SK-N-SH treated with all-trans-retinoic acid at 6 μM for 48 hours (cell line): ENCODE measurements around the gene CREBBP.

Experiments used
- ATAC-seq: fragments of 200-7000 bp; cut with Tn5 transposase; 3 replicates; pipeline ENCODE4 v1.9.1; 2020; ENCODE audit warnings: mild to moderate bottlenecking, moderate library complexity
- BACH2 ChIP-seq: fragments of 250-450 bp; sonication (Bioruptor Pico); IDR thresholded peaks from 2 replicates; pipeline ENCODE4 v1.9.0; 2021; ENCODE audit warnings: mild to moderate bottlenecking, borderline replicate concordance
- CSDC2 ChIP-seq: fragments of 250-450 bp; sonication (Bioruptor Pico); IDR thresholded peaks from 2 replicates; pipeline ENCODE4 v1.5.0; 2020; ENCODE audit warnings: mild to moderate bottlenecking, moderate library complexity
- CSRNP3 ChIP-seq: fragments of 250-450 bp; sonication (Bioruptor Pico); IDR thresholded peaks from 2 replicates; pipeline ENCODE4 v1.5.1; 2021; ENCODE audit warnings: mild to moderate bottlenecking, moderate library complexity
- ESRRG ChIP-seq: fragments of 250-450 bp; sonication (Bioruptor Pico); IDR thresholded peaks from 2 replicates; pipeline ENCODE4 v1.6.1; 2021; ENCODE audit warnings: mild to moderate bottlenecking
- GLIS3 ChIP-seq: fragments of 250-450 bp; sonication (Bioruptor Pico); IDR thresholded peaks from 2 replicates; pipeline ENCODE4 v1.5.0; 2020; ENCODE audit warnings: mild to moderate bottlenecking, moderate library complexity
- ISL1 ChIP-seq: fragments of 250-450 bp; sonication (Bioruptor Pico); IDR thresholded peaks from 2 replicates; pipeline ENCODE4 v2.1.2; 2022; ENCODE audit warnings: mild to moderate bottlenecking, moderate library complexity
- OSR1 ChIP-seq: fragments of 250-450 bp; sonication (Bioruptor Pico); IDR thresholded peaks from 2 replicates; pipeline ENCODE4 v1.8.0; 2022; ENCODE audit warnings: moderate library complexity, mild to moderate bottlenecking, inconsistent platforms
- POU6F1 ChIP-seq: fragments of 250-450 bp; sonication (Bioruptor Pico); IDR thresholded peaks from 2 replicates; pipeline ENCODE4 v1.8.0; 2021; ENCODE audit warnings: low read depth, mild to moderate bottlenecking, moderate library complexity, borderline replicate concordance
- PPARA ChIP-seq: fragments of 250-450 bp; sonication (Bioruptor Pico); IDR thresholded peaks from 2 replicates; pipeline ENCODE4 v1.5.0; 2020; ENCODE audit warnings: mild to moderate bottlenecking, borderline replicate concordance
- RARB ChIP-seq: fragments of 250-450 bp; sonication (Bioruptor Pico); IDR thresholded peaks from 2 replicates; pipeline ENCODE4 v1.8.0; 2021; ENCODE audit warnings: mild to moderate bottlenecking, moderate library complexity
- SNAI2 ChIP-seq: fragments of 250-450 bp; sonication (Bioruptor Pico); IDR thresholded peaks from 2 replicates; pipeline ENCODE4 v1.5.0; 2020; ENCODE audit warnings: mild to moderate bottlenecking, moderate library complexity
- TCF4 ChIP-seq: fragments of 250-450 bp; sonication (Bioruptor Pico); IDR thresholded peaks from 2 replicates; pipeline ENCODE4 v1.8.0; 2021; ENCODE audit warnings: mild to moderate bottlenecking, moderate library complexity, borderline replicate concordance
- TOX ChIP-seq: fragments of 250-450 bp; sonication (Bioruptor Pico); IDR thresholded peaks from 2 replicates; pipeline ENCODE4 v1.8.0; 2021; ENCODE audit warnings: mild to moderate bottlenecking, moderate library complexity, borderline replicate concordance
- ZC3H10 ChIP-seq: fragments of 250-450 bp; sonication (Bioruptor Pico); IDR thresholded peaks from 2 replicates; pipeline ENCODE4 v1.5.1; 2021; ENCODE audit warnings: mild to moderate bottlenecking, moderate library complexity
- ZFP3 ChIP-seq: fragments of 250-450 bp; sonication (Bioruptor Pico); IDR thresholded peaks from 2 replicates; pipeline ENCODE4 v1.5.0; 2020; ENCODE audit warnings: mild to moderate bottlenecking, moderate library complexity
- ZNF565 ChIP-seq: fragments of 450-650 bp; formaldehyde crosslinking; conservative IDR thresholded peaks from 2 replicates; pipeline ENCODE4 v1.5.0; 2020; ENCODE audit warnings: low read depth, mild to moderate bottlenecking, moderate library complexity
- ZNF70 ChIP-seq: fragments of 450-650 bp; formaldehyde crosslinking; IDR thresholded peaks from 2 replicates; pipeline ENCODE4 v1.5.0; 2020; ENCODE audit warnings: mild to moderate bottlenecking, moderate library complexity
- ZNF8 ChIP-seq: fragments of 450-650 bp; formaldehyde crosslinking; IDR thresholded peaks from 2 replicates; pipeline ENCODE4 v1.5.0; 2020; ENCODE audit warnings: mild to moderate bottlenecking, moderate library complexity
- TF ChIP-seq, protein P1 (sequence below): fragments of 250-450 bp; sonication (Bioruptor Pico); IDR thresholded peaks from 2 replicates; pipeline ENCODE4 v1.5.0; 2020; ENCODE audit warnings: mild to moderate bottlenecking, moderate library complexity
- TF ChIP-seq, protein P2 (sequence below): fragments of 250-450 bp; sonication (Bioruptor Pico); IDR thresholded peaks from 2 replicates; pipeline ENCODE4 v1.5.1; 2020; ENCODE audit warnings: low read depth, mild to moderate bottlenecking, moderate library complexity
- TF ChIP-seq, protein P3 (sequence below): fragments of 250-450 bp; sonication (Bioruptor Pico); IDR thresholded peaks from 2 replicates; pipeline ENCODE4 v1.8.0; 2020; ENCODE audit warnings: mild to moderate bottlenecking, moderate library complexity, borderline replicate concordance

The CREBBP gene

GRCh38 chr16:3773663-3774062 is 106.8 kb downstream of the CREBBP start:
- no peak for TF ChIP-seq ESRRG (CRISPR knock-in tag)
- TF ChIP-seq BACH2 (CRISPR knock-in tag): no peak
- no peak for TF ChIP-seq SNAI2
- TF ChIP-seq ZC3H10 (CRISPR knock-in tag): no peak
- TF ChIP-seq CSDC2 (CRISPR knock-in tag): no peak
- TF ChIP-seq, protein P1, sequence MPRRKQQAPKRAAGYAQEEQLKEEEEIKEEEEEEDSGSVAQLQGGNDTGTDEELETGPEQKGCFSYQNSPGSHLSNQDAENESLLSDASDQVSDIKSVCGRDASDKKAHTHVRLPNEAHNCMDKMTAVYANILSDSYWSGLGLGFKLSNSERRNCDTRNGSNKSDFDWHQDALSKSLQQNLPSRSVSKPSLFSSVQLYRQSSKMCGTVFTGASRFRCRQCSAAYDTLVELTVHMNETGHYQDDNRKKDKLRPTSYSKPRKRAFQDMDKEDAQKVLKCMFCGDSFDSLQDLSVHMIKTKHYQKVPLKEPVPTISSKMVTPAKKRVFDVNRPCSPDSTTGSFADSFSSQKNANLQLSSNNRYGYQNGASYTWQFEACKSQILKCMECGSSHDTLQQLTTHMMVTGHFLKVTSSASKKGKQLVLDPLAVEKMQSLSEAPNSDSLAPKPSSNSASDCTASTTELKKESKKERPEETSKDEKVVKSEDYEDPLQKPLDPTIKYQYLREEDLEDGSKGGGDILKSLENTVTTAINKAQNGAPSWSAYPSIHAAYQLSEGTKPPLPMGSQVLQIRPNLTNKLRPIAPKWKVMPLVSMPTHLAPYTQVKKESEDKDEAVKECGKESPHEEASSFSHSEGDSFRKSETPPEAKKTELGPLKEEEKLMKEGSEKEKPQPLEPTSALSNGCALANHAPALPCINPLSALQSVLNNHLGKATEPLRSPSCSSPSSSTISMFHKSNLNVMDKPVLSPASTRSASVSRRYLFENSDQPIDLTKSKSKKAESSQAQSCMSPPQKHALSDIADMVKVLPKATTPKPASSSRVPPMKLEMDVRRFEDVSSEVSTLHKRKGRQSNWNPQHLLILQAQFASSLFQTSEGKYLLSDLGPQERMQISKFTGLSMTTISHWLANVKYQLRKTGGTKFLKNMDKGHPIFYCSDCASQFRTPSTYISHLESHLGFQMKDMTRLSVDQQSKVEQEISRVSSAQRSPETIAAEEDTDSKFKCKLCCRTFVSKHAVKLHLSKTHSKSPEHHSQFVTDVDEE (CRISPR knock-in tag): no peak
- TF ChIP-seq, protein P2, sequence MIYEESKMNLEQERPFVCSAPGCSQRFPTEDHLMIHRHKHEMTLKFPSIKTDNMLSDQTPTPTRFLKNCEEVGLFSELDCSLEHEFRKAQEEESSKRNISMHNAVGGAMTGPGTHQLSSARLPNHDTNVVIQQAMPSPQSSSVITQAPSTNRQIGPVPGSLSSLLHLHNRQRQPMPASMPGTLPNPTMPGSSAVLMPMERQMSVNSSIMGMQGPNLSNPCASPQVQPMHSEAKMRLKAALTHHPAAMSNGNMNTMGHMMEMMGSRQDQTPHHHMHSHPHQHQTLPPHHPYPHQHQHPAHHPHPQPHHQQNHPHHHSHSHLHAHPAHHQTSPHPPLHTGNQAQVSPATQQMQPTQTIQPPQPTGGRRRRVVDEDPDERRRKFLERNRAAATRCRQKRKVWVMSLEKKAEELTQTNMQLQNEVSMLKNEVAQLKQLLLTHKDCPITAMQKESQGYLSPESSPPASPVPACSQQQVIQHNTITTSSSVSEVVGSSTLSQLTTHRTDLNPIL: no peak
- no peak for TF ChIP-seq OSR1 (CRISPR knock-in tag)
- TF ChIP-seq ZNF70 (CRISPR knock-in tag): no peak
- no peak for ATAC-seq

DNA sequence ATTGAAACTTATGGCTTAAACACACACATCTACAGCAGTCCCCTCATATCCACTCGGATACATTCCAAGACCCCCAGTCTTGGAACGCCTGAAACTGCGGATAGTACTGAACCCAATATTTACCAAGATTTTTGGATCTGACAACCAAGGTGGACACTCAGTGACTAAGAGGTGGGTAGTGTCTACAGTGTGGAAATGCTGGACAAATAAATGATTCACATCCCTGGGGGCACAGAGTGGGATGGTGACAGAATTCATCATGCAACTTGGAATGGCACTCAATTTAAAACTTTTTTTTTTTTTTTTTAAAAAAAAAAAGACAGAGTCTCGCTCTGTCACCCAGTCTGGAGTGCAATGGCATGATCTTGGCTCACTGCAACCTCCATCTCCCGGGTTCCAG is 109.0 kb downstream of the CREBBP start:
- no peak for ATAC-seq
- TF ChIP-seq, protein P3, sequence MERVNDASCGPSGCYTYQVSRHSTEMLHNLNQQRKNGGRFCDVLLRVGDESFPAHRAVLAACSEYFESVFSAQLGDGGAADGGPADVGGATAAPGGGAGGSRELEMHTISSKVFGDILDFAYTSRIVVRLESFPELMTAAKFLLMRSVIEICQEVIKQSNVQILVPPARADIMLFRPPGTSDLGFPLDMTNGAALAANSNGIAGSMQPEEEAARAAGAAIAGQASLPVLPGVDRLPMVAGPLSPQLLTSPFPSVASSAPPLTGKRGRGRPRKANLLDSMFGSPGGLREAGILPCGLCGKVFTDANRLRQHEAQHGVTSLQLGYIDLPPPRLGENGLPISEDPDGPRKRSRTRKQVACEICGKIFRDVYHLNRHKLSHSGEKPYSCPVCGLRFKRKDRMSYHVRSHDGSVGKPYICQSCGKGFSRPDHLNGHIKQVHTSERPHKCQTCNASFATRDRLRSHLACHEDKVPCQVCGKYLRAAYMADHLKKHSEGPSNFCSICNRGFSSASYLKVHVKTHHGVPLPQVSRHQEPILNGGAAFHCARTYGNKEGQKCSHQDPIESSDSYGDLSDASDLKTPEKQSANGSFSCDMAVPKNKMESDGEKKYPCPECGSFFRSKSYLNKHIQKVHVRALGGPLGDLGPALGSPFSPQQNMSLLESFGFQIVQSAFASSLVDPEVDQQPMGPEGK (CRISPR knock-in tag): no peak
- no peak for TF ChIP-seq POU6F1 (CRISPR knock-in tag)
- no peak for TF ChIP-seq ZC3H10 (CRISPR knock-in tag)
- TF ChIP-seq CSDC2 (CRISPR knock-in tag): no peak
- TF ChIP-seq ZNF8 (CRISPR knock-in tag): no peak
- TF ChIP-seq BACH2 (CRISPR knock-in tag): no peak
- no peak for TF ChIP-seq SNAI2
- no peak for TF ChIP-seq ESRRG (CRISPR knock-in tag)
- TF ChIP-seq PPARA (CRISPR knock-in tag): no peak
- TF ChIP-seq ZNF70 (CRISPR knock-in tag): no peak
- no peak for TF ChIP-seq OSR1 (CRISPR knock-in tag)

- TF ChIP-seq RARB (CRISPR knock-in tag): no peak
- TF ChIP-seq, protein P1 (CRISPR knock-in tag): no peak
- ATAC-seq: no peak
These were observed 110.0 kb downstream of the CREBBP start for GRCh38 chr16:3770530-3770929.

- ATAC-seq: no peak
- no peak for TF ChIP-seq ZC3H10 (CRISPR knock-in tag)
- TF ChIP-seq ZNF565 (CRISPR knock-in tag): no peak
- no peak for TF ChIP-seq ESRRG (CRISPR knock-in tag)
- no peak for TF ChIP-seq ZNF8 (CRISPR knock-in tag)
- TF ChIP-seq GLIS3 (CRISPR knock-in tag): no peak
- TF ChIP-seq CSRNP3: no peak
- no peak for TF ChIP-seq ZNF70 (CRISPR knock-in tag)
- no peak for TF ChIP-seq CSDC2 (CRISPR knock-in tag)
- TF ChIP-seq OSR1 (CRISPR knock-in tag): no peak
- TF ChIP-seq PPARA (CRISPR knock-in tag): no peak
- TF ChIP-seq TOX (CRISPR knock-in tag): no peak
- TF ChIP-seq POU6F1 (CRISPR knock-in tag): no peak
- no peak for TF ChIP-seq TCF4 (CRISPR knock-in tag)
- no peak for TF ChIP-seq ISL1
- TF ChIP-seq RARB (CRISPR knock-in tag): no peak
- TF ChIP-seq ZFP3: no peak
These were observed 110.6 kb downstream of the CREBBP start for GRCh38 chr16:3769942-3770341.
